Measurements from ENCODE around the gene RICTOR. TPM values are rescaled to one million over a fixed set of nuclear protein-coding genes. Genes with fewer than 3 reads are reported as not detected.

The RICTOR gene
- polyA plus RNA-seq, 1 donor from 2014 or later, result 12.9 TPM

- no peaks in the 10 kb centered on the region for H4K20me1 ChIP-seq (ENCODE audit: insufficient read depth)
- H3K79me2 ChIP-seq (replicated peaks; ENCODE audit: insufficient read depth, low read length), result peaks cover 6% of the 10 kb centered on the region
- no peak for TF ChIP-seq SMC3 (conservative IDR thresholded peaks at IDR 0.05; ENCODE audit: poor library complexity)
- TF ChIP-seq TAF1 (IDR thresholded peaks at IDR 0.05; ENCODE audit: low read depth), result no peak
- no peak for TF ChIP-seq EP300 (conservative IDR thresholded peaks at IDR 0.05; ENCODE audit: poor library complexity, severe bottlenecking)
- TF ChIP-seq POLR2AphosphoS5 (IDR thresholded peaks at IDR 0.05), result no peak
- TF ChIP-seq EZH2 (IDR thresholded peaks at IDR 0.05; ENCODE audit: borderline replicate concordance, insufficient read depth, low read length, poor library complexity, severe bottlenecking), result no peak
- TF ChIP-seq MXI1 (conservative IDR thresholded peaks at IDR 0.05; ENCODE audit: poor library complexity, severe bottlenecking), result no peak
- TF ChIP-seq CTCF (IDR thresholded peaks at IDR 0.05; ENCODE audit: poor library complexity, severe bottlenecking), result no peak
- TF ChIP-seq RAD21 (conservative IDR thresholded peaks at IDR 0.05), result no peak
- TF ChIP-seq REST (IDR thresholded peaks at IDR 0.05; ENCODE audit: borderline replicate concordance), result no peak
- H3K27me3 ChIP-seq (ENCODE audit: insufficient read depth, low read depth, low read length), result no peaks in the 10 kb centered on the region
- no peaks in the 10 kb centered on the region for H3K9me3 ChIP-seq (ENCODE audit: low read length)
- H3K9ac ChIP-seq (ENCODE audit: low read length), result no peak overlapping the region
- no peak overlapping the region for H3K4me2 ChIP-seq (ENCODE audit: low read length)
- no peaks in the 10 kb centered on the region for H3F3A ChIP-seq (ENCODE audit: insufficient read depth, low read length, poor library complexity, severe bottlenecking)
- peaks cover 4% of the 10 kb centered on the region for H3K36me3 ChIP-seq (ENCODE audit: insufficient read depth, low read length)
- no peak overlapping the region for H3K4me3 ChIP-seq (ENCODE audit: low read length)
- no peaks in the 10 kb centered on the region for H3K9me2 ChIP-seq (ENCODE audit: insufficient read depth, low read length)
- H3K27ac ChIP-seq (ENCODE audit: low read length), result no peak overlapping the region
- no peak overlapping the region for H2AFZ ChIP-seq (ENCODE audit: low read depth, low read length)
Observed at GRCh38 chr5:38996123-38996522, 78.1 kb downstream of the RICTOR start.

GRCh38 chr5:38994324-38994927 is 79.8 kb downstream of the RICTOR start:
- Histone ChIP-seq H3K27ac (ENCODE audit: low read length) (no peak overlapping the region), H3K79me2 (replicated peaks; ENCODE audit: insufficient read depth, low read length) (peaks cover 6% of the 10 kb centered on the region), H3K9me3 (ENCODE audit: low read length) (peaks cover 4% of the 10 kb centered on the region), H3K36me3 (ENCODE audit: insufficient read depth, low read length) (peaks cover 3% of the 10 kb centered on the region), H3K4me2 (ENCODE audit: low read length) (no peak overlapping the region), H3K9ac (ENCODE audit: low read length) (no peak overlapping the region), H3F3A (ENCODE audit: insufficient read depth, low read length, poor library complexity, severe bottlenecking) (peaks cover 4% of the 10 kb centered on the region), H3K4me3 (ENCODE audit: low read length) (no peak overlapping the region), H3K27me3 (ENCODE audit: insufficient read depth, low read depth, low read length) (no peaks in the 10 kb centered on the region), H4K20me1 (ENCODE audit: insufficient read depth) (no peaks in the 10 kb centered on the region), H3K9me2 (ENCODE audit: insufficient read depth, low read length) (no peaks in the 10 kb centered on the region), H2AFZ (ENCODE audit: low read depth, low read length) (no peak overlapping the region)
- no peak for TF ChIP-seq TAF1 (IDR thresholded peaks at IDR 0.05; ENCODE audit: low read depth)
- no peak for TF ChIP-seq POLR2AphosphoS5 (IDR thresholded peaks at IDR 0.05)
- no peak for TF ChIP-seq EP300 (conservative IDR thresholded peaks at IDR 0.05; ENCODE audit: poor library complexity, severe bottlenecking)
- TF ChIP-seq CTCF (IDR thresholded peaks at IDR 0.05; ENCODE audit: poor library complexity, severe bottlenecking), result no peak
- TF ChIP-seq SMC3 (conservative IDR thresholded peaks at IDR 0.05; ENCODE audit: poor library complexity), result no peak
- TF ChIP-seq RAD21 (conservative IDR thresholded peaks at IDR 0.05), result no peak
- TF ChIP-seq EZH2 (IDR thresholded peaks at IDR 0.05; ENCODE audit: borderline replicate concordance, insufficient read depth, low read length, poor library complexity, severe bottlenecking), result no peak
- no peak for TF ChIP-seq MXI1 (conservative IDR thresholded peaks at IDR 0.05; ENCODE audit: poor library complexity, severe bottlenecking)
- no peak for TF ChIP-seq REST (IDR thresholded peaks at IDR 0.05; ENCODE audit: borderline replicate concordance)

All from neural cell (in vitro differentiated cells).